Ramos (cell line): ENCODE results near the gene NF1.
"Not testable (repeated sequence)": the region's sequence is repeated elsewhere in the genome, so short reads cannot be mapped to it uniquely, and the experiment has no call there.

ENCODE experiments used
- in situ Hi-C: fragments of 300-500 bp; cut with MboI; formaldehyde crosslinking; loops from one replicate; pipeline ENCODE4 v1.14.3; 2022; ENCODE audit warnings: low sequenced_read_pairs; ENCODE audit not compliant: unreplicated experiment

NF1 gene

GRCh38 chr17:31289790-31290189 lies 195.0 kb downstream of the NF1 start:
- in situ Hi-C loops, result no loop called here

- in situ Hi-C loops, result no loop called here
Observed at GRCh38 chr17:31291820-31292219, 197.0 kb downstream of the NF1 start.

GRCh38 chr17:31293581-31293980 lies 198.8 kb downstream of the NF1 start:
- in situ Hi-C loops, result no loop called here

GRCh38 chr17:31294231-31294630 lies 199.5 kb downstream of the NF1 start:
- in situ Hi-C loops, result no loop called here

GRCh38 chr17:31294820-31295488 lies 200.2 kb downstream of the NF1 start:
- in situ Hi-C loops, result no loop called here

- in situ Hi-C loops, result no loop called here
Observed at GRCh38 chr17:31295489-31295871, 200.7 kb downstream of the NF1 start.

- in situ Hi-C loops, result no loop called here
Observed at GRCh38 chr17:31296142-31296541, 201.4 kb downstream of the NF1 start.

- in situ Hi-C loops, result no loop called here
Observed at GRCh38 chr17:31297090-31297489, 202.3 kb downstream of the NF1 start, which contains the start of gene OMG. Gene OMG (minus strand): TSS chr17:31297239. CDS start chr17:31296331, 908 bp downstream.

- in situ Hi-C loops, result no loop called here
Observed at GRCh38 chr17:31299624-31300023, 204.8 kb downstream of the NF1 start.

- in situ Hi-C loops, result no loop called here
Observed at GRCh38 chr17:31307640-31308039, 212.9 kb downstream of the NF1 start.

- in situ Hi-C loops, result no loop called here
Observed at GRCh38 chr17:31308372-31309334, 213.9 kb downstream of the NF1 start.

GRCh38 chr17:31309556-31309955 lies 214.8 kb downstream of the NF1 start:
- in situ Hi-C loops, result no loop called here

- in situ Hi-C loops, result no loop called here
Observed at GRCh38 chr17:31310260-31310659, 215.5 kb downstream of the NF1 start.

GRCh38 chr17:31310886-31311285 lies 216.1 kb downstream of the NF1 start:
- in situ Hi-C loops, result no loop called here

GRCh38 chr17:31311526-31311925 lies 216.7 kb downstream of the NF1 start:
- in situ Hi-C loops, result no loop called here

GRCh38 chr17:31312223-31312622 lies 217.4 kb downstream of the NF1 start:
- in situ Hi-C loops, result not testable (repeated sequence)

- in situ Hi-C loops, result no loop called here
Observed at GRCh38 chr17:31313982-31314781, 219.4 kb downstream of the NF1 start, which contains the start of gene EVI2B. Gene EVI2B (minus strand): TSS chr17:31314054. CDS start chr17:31305609, 8,445 bp downstream.

- in situ Hi-C loops, result no loop called here
Observed at GRCh38 chr17:31314782-31315100, 220.0 kb downstream of the NF1 start.

- in situ Hi-C loops, result no loop called here
Observed at GRCh38 chr17:31318298-31318801, 223.6 kb downstream of the NF1 start.

- in situ Hi-C loops, result no loop called here
Observed at GRCh38 chr17:31318851-31319661, 224.3 kb downstream of the NF1 start.
